Endothelial cell of umbilical vein (primary cell): ENCODE data around the gene PNLIPRP1. TPM values are rescaled to one million over a fixed set of nuclear protein-coding genes. Genes with fewer than 3 reads are reported as not detected.

Experiments
- BruUV-seq: library from RNA; stranded (reverse); fragments of 400-500 nt; replicated peaks from 2 replicates; lab custom pipeline; 2021; lab: Mats Ljungman, UMichigan
- CTCF ChIA-PET: fragments of 300-600, 350-600 bp; sonication (Branson Sonifier 250); formaldehyde crosslinking; loops from one replicate; lab custom pipeline; 2021; ENCODE audit warnings: antibody characterized with exemption, inconsistent platforms; lab: Charles Lee
- POLR2A ChIA-PET: fragments of 300-600, 350-600 bp; sonication (Branson Sonifier 250); formaldehyde crosslinking; loops from one replicate; lab custom pipeline; 2021; ENCODE audit warnings: antibody characterized with exemption, inconsistent platforms; lab: Charles Lee
- DNase-seq: peaks from one replicate; pipeline ENCODE4 v3.0.0-alpha.2; 2011; ENCODE audit warnings: low read depth, low spot score
- FAIRE-seq: peaks from 2 replicates; lab custom pipeline; 2011; peaks lifted over from hg19 to GRCh38; lab: Jason Lieb, UNC
- H2AFZ ChIP-seq: 2 replicates; pipeline ENCODE4 v1.6.0; 2012; ENCODE audit warnings: low read depth, low read length, control low read depth, inconsistent platforms
- H3K27ac ChIP-seq: 2 replicates; pipeline ENCODE4 v1.5.1; 2011; ENCODE audit warnings: low read depth, mild to moderate bottlenecking, control low read depth, low read length, moderate library complexity; ENCODE audit not compliant: insufficient read depth
- H3K27me3 ChIP-seq, 2 experiments: 2 replicates each; pipeline versions ENCODE4 v1.6.0 to v1.6.1; 2011; ENCODE audit warnings: low read length in 2 of 2, mixed read lengths in 1 of 2; ENCODE audit not compliant: control insufficient read depth in 2 of 2, insufficient read depth in 2 of 2
- H3K36me3 ChIP-seq, 2 experiments: 2 replicates in 1 of 2; 3 replicates in 1 of 2; pipeline ENCODE4 v1.5.1; 2011; ENCODE audit warnings: low read length in 2 of 2, mild to moderate bottlenecking in 1 of 2, moderate library complexity in 1 of 2; ENCODE audit not compliant: control insufficient read depth in 2 of 2, insufficient read depth in 2 of 2; ENCODE audit errors: extremely low read depth in 1 of 2
- H3K4me1 ChIP-seq: 3 replicates; pipeline ENCODE4 v1.5.1; 2011; ENCODE audit warnings: mild to moderate bottlenecking, low read length; ENCODE audit not compliant: control insufficient read depth, insufficient read depth; ENCODE audit errors: extremely low read depth
- H3K4me2 ChIP-seq: 2 replicates; pipeline ENCODE4 v1.6.1; 2011; ENCODE audit warnings: low read length, control low read depth, mixed read lengths; ENCODE audit not compliant: insufficient read depth
- H3K4me3 ChIP-seq, 3 experiments: fragments of 200-600 bp in 1 of 3; sonication (generic), shearing (Covaris generic) in 1 of 3; replicated peaks in 1 of 3; 2 replicates each; pipeline ENCODE4 v1.5.1; 2011 to 2016; ENCODE audit warnings: control low read depth in 3 of 3, low read length in 3 of 3, mild to moderate bottlenecking in 2 of 3, inconsistent platforms in 1 of 3, low read depth in 1 of 3, moderate library complexity in 1 of 3; ENCODE audit not compliant: insufficient read depth in 1 of 3
- H3K79me2 ChIP-seq: 2 replicates; pipeline ENCODE4 v1.6.0; 2012; ENCODE audit warnings: low read length, inconsistent platforms; ENCODE audit not compliant: control insufficient read depth, insufficient read depth
- H3K9ac ChIP-seq: replicated peaks from 2 replicates; pipeline ENCODE3; 2011; ENCODE audit warnings: low read length, control low read depth; ENCODE audit not compliant: insufficient read depth; ENCODE audit errors: extremely low read depth
- H3K9me1 ChIP-seq: replicated peaks from 3 replicates; pipeline ENCODE4 v1.6.0; 2011; ENCODE audit warnings: mild to moderate bottlenecking, low read length; ENCODE audit not compliant: control insufficient read depth, insufficient read depth; ENCODE audit errors: extremely low read depth
- H3K9me3 ChIP-seq: replicated peaks from 2 replicates; pipeline ENCODE4 v1.5.1; 2012; ENCODE audit warnings: low read length, inconsistent platforms; ENCODE audit not compliant: control insufficient read depth, insufficient read depth
- H4K20me1 ChIP-seq: replicated peaks from 2 replicates; pipeline ENCODE3; 2011; ENCODE audit warnings: mild to moderate bottlenecking, low read length; ENCODE audit not compliant: control insufficient read depth, insufficient read depth; ENCODE audit errors: extremely low read depth
- CTCF ChIP-seq, 2 donors: IDR thresholded peaks; 1 replicate in 1 of 2; 2 replicates in 1 of 2; pipeline ENCODE4 v1.5.1; 2011; ENCODE audit warnings: low read length in 2 of 2, mild to moderate bottlenecking in 2 of 2, moderate library complexity in 2 of 2, control low read depth in 1 of 2, inconsistent platforms in 1 of 2, low read depth in 1 of 2; ENCODE audit not compliant: insufficient read depth in 1 of 2; ENCODE audit errors: extremely low read depth in 1 of 2
- EZH2 ChIP-seq: IDR thresholded peaks from 2 replicates; pipeline ENCODE4 v1.6.1; 2012; ENCODE audit warnings: borderline replicate concordance, low read depth, mild to moderate bottlenecking, moderate library complexity, low read length, inconsistent platforms; ENCODE audit not compliant: severe bottlenecking
- FOS ChIP-seq: IDR thresholded peaks from 2 replicates; pipeline ENCODE4 v1.6.1; 2011; ENCODE audit warnings: mild to moderate bottlenecking, low read length, moderate library complexity, borderline replicate concordance; ENCODE audit not compliant: insufficient read depth
- GATA2 ChIP-seq: IDR thresholded peaks from 2 replicates; pipeline ENCODE4 v1.7.0; 2011; ENCODE audit warnings: low read depth, mild to moderate bottlenecking, moderate library complexity, mixed read lengths, low read length; ENCODE audit not compliant: insufficient read length, insufficient read depth
- JUN ChIP-seq: IDR thresholded peaks from 2 replicates; pipeline ENCODE4 v1.6.1; 2011; ENCODE audit warnings: borderline replicate concordance, low read depth; ENCODE audit not compliant: insufficient read length, insufficient read depth
- MAX ChIP-seq: IDR thresholded peaks from 2 replicates; pipeline ENCODE4 v1.6.1; 2011; ENCODE audit not compliant: insufficient read depth, insufficient read length
- MYC ChIP-seq: IDR thresholded peaks from one replicate; pipeline ENCODE4 v1.6.1; 2011; ENCODE audit warnings: mild to moderate bottlenecking, low read depth, low read length
- POLR2A ChIP-seq: IDR thresholded peaks from 2 replicates; pipeline ENCODE4 v1.6.1; 2012; ENCODE audit warnings: low read depth, mild to moderate bottlenecking, control low read depth, low read length
- POLR2AphosphoS5 ChIP-seq: IDR thresholded peaks from 2 replicates; pipeline ENCODE4 v1.6.1; 2012; ENCODE audit warnings: low read depth, mild to moderate bottlenecking, control low read depth, low read length, moderate library complexity; ENCODE audit not compliant: insufficient read depth
- dilution Hi-C: fragments of 300-500 bp; cut with MboI; formaldehyde crosslinking; loops from one replicate; pipeline ENCODE4 v1.15.0; 2019; ENCODE audit warnings: low sequenced_read_pairs; ENCODE audit not compliant: extremely low pct_ligation_motif_present
- intact Hi-C: fragments of 100-400 bp; cut with micrococcal nuclease; formaldehyde crosslinking; loops from one replicate; pipeline ENCODE4 v1.10.0; 2022
- polyA plus RNA-seq, 4 experiments: library from polyadenylated mRNA; depleted of rRNA in 3 of 4; stranded (reverse) in 3 of 4; unstranded in 1 of 4; fragments of >200 nt; gene quantifications; 2 replicates each; pipeline versions ENCODE4 v1.2.1 to v1.2.3, GENCODE V29; 2011 to 2012; ENCODE audit warnings: missing spikeins in 1 of 4
- total RNA-seq: library from RNA; stranded (reverse); gene quantifications from 2 replicates; pipeline ENCODE4 v1.2.3, GENCODE V29; 2021

PNLIPRP1 gene
- total and polyA plus RNA-seq, 2 donors (not counting 3 experiments of a cell fraction or from before 2014, with no cell fraction given), result not detected

GRCh38 chr10:116567335-116567734 lies 23.4 kb upstream of the PNLIPRP1 start:
- no peaks in the 10 kb centered on the region for H3K79me2 ChIP-seq
- intact Hi-C loops, result no loop called here
- ChIA-PET POLR2A (no interaction called here), CTCF (no interaction called here)
- no TSS peak for BruUV-seq
- no peak overlapping the region for H3K27ac ChIP-seq
- no peaks in the 10 kb centered on the region for H3K9me1 ChIP-seq
- no peaks in the 10 kb centered on the region for H3K4me1 ChIP-seq
- dilution Hi-C loops, result no loop called here
- H3K36me3 ChIP-seq, result no peaks in the 10 kb centered on the region
- no peaks in the 10 kb centered on the region for H4K20me1 ChIP-seq
- TF ChIP-seq MAX, result no peak
- no peak for TF ChIP-seq POLR2AphosphoS5
- no peak for TF ChIP-seq CTCF (IDR thresholded peaks at IDR 0.05; ENCODE audit: extremely low read depth in 1 of 2, insufficient read depth in 1 of 2, low read depth in 1 of 2, low read length in 2 of 2)
- TF ChIP-seq POLR2A, result no peak
- TF ChIP-seq FOS, result no peak
- TF ChIP-seq EZH2, result no peak
- no peak for TF ChIP-seq GATA2
- TF ChIP-seq MYC, result no peak
- TF ChIP-seq JUN, result no peak
- DNase-seq (no peak), FAIRE-seq (no peak)
- H3K4me3 ChIP-seq, result no peak overlapping the region
- H3K4me2 ChIP-seq, result no peak overlapping the region
- no peaks in the 10 kb centered on the region for H3K27me3 ChIP-seq
- no peak overlapping the region for H3K9ac ChIP-seq
- H3K9me3 ChIP-seq, result peaks cover under 1% of the 10 kb centered on the region
- H2AFZ ChIP-seq, result no peak overlapping the region
